HG02970 (cell line): Measurements from ENCODE around the gene CECR2.

ENCODE experiments used
- ATAC-seq: cut with Tn5 transposase; IDR thresholded peaks from one replicate; pipeline ENCODE4 v1.9.1; 2021; ENCODE audit warnings: mild to moderate bottlenecking, moderate library complexity, moderate number of reproducible peaks; ENCODE audit not compliant: unreplicated experiment, low FRiP score

Gene CECR2

DNA sequence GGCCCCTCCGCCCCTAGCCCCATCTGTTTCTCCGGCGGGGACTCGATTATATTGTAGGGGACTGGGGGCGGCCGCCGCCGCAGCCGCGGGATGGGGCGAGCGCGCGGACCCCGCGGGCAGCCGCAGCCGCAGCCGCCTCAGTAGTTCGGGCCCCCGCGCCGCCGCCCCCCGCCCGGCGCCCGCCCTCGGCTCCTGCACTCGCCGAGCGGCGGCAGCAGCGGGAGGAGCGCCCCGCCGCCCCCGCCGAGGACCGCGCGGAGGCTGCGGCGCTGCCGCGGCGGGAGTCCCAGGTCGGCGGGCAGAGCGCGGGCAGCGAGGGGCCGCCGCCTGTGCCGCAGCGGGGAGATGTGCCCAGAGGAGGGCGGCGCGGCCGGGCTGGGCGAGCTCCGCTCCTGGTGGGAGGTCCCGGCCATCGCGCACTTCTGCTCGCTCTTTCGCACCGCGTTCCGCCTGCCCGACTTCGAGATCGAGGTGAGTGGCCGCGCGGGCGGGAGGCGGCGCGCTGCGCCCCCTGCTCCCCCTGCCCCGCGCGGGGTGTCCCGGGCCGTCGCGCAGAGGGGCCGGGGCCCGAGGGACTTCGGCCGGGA, at the start of gene CECR2:
TSS of gene CECR2 (plus strand) at position 22 of the 587 bp plus-strand sequence. CDS start at position 346, 324 bp downstream.
- no peak for ATAC-seq

GRCh38 chr22:17319546-17319945, 49.7 kb upstream of the CECR2 start:
- ATAC-seq: no peak

DNA sequence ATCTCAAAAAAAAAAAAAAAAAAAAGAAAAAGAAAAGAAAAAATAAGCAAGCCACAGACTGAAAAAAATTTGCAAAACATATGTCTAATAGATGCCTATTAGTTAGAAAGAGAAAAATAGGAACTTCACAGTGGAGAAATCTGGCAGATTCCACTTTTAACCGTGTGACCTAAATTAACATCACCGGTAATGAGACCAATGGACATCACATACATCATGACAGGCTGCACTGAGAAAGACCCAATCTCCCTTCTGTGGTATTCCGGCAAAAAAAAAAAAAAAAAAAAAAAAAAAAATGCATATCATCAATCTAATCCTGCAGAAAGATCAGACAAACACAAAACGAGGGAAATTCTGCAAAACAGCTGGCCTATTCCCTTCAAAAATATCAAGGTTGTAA, 46.7 kb upstream of the CECR2 start:
- ATAC-seq: no peak

GRCh38 chr22:17331690-17332089, 37.6 kb upstream of the CECR2 start:
- no peak for ATAC-seq

DNA sequence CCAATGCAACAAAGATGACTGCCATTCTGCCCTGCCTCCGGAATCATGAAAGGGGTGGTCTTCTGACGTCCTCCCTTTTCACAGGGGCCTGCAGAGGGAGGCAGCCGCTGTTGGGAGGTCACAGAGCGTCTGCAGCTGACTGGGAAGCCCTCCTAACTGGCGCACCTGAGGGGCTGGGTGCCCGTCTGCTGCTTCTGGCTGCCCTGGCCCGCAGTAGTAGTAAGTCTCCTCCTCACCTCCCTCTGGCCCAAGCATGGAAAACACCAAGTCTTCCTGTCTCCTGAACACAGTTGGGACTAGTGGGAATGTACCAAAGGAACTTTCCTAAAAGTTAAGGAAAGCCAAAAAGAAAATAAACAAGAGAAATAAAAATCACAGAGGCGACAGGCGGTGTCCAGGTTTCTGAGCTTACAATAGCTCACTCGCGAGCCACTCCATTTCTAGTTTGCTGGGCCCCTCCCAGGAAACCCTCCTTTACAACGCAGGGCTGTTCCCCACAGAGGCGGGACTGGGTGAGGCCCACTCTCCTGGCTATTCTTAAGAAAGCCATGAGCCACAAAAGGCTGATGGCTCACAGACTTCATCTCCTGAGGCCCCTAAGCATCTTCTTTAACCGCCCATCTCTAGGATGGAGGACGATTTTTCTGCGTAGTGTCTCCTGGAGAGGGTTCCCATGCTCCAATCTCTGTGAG, 37.0 kb upstream of the CECR2 start:
- ATAC-seq: no peak

- ATAC-seq: no peak
These were observed 35.2 kb upstream of the CECR2 start for GRCh38 chr22:17334059-17334458.

DNA sequence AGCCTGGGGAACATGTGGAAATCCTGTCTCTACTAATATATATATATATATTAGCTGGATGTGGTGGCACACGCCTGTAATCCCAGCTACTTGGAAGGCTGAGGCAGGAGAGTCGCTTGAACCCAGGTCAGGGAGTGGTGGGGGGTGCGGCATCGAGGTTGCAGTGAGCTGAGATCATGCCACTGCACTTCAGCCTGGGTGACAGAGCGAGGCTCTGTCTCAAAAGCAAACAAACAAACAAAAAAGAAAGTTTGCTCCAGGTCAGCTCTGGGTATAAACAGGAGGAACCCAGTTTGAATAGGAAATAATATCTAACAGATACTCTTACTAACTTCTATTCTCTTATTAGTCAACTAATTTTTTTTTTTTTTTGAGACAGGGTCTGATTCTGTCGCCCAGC, 34.3 kb upstream of the CECR2 start:
- no peak for ATAC-seq

DNA sequence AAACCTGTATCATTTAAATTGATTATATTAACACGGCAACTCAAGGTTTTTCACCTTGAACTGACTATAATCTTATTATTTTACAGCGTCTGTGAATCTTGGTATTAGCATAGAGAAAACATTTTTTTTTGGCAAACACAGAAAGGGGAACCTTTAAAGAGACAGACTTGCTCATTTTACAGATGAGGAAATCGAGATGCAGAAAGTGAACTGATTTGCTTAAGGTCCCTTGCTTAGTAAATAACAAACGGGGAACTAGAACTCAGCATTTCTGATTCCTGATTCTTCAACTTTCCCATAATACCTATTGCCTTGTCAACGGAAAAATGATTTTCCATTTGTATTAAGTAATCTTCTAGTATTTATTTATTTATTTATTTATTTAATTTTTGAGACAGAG, 33.2 kb upstream of the CECR2 start:
- ATAC-seq: no peak

GRCh38 chr22:17337639-17338038, 31.6 kb upstream of the CECR2 start:
- no peak for ATAC-seq

- no peak for ATAC-seq
These were observed 30.1 kb upstream of the CECR2 start for GRCh38 chr22:17339095-17339693.

GRCh38 chr22:17342361-17342760, 26.9 kb upstream of the CECR2 start:
- no peak for ATAC-seq

DNA sequence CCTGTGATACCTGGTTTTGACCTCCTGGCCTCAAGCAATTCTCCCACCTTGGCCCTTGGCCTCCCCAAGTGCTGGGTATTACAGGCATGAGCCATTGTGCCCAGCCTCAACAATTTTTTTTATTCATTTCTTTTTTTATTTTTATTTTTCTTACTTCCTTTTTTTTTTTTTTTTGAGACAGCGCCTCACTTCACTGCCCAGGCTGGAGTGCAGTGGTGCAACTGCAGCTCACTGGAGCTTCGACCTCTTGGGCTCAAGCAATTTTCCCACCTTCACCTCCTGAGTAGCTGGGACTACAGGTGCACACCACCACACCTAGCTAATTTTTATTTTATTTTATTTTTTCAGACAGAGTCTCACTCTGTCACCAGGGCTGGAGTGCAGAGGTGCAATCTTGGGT, 25.5 kb upstream of the CECR2 start:
- ATAC-seq: no peak

- no peak for ATAC-seq
These were observed 22.7 kb upstream of the CECR2 start for GRCh38 chr22:17346578-17346977.

DNA sequence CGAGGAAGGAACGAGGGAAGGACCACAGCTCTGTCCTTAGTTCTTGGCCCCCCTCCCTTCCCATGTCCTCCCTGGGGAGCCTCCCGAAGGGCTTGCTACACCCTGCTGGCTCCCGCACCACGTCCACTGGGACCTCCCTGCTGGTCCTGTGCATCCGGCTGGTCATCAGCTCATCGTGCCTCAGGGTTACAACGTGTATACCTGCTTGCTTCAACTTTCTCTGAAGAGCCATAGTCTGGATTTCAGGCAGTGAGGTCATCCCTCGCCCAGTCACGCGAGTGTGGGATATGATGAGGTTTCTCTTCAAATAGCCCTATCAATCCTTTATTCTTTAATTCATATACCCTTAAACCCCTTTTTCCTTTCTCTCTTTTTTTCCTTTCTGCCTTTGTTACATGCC, 21.5 kb upstream of the CECR2 start:
- no peak for ATAC-seq

DNA sequence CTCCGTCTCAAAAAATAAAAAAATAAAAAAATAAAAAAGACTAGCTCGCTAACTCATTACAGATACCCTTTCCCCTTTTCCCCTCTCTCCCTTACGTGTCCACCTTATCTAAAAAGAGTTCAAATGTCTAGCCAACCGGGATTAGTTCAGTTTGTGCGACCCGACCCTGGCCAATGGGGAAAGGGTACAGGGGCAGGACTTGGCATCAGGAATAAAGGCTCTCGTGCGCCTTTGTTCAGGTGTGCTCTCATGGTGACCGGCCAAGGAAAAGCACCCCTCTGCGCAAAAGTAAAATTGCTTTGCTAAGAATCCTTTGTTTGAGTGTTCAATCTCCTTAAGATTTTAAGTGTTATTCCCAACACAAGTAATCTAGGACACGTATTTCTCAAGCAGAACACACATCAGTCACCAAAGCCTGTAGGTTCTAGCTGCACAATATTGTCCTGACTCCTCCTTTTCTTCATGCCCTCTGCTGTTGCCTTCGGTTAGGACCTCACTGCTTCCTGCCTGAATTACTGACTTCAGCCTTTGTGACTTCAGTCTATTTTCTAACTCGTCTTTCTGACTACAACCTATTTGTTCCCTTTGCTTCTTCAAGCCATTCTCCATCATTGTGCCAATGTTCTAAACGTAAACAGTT, 20.7 kb upstream of the CECR2 start:
- ATAC-seq: no peak

GRCh38 chr22:17349172-17349571, 20.1 kb upstream of the CECR2 start:
- no peak for ATAC-seq

- ATAC-seq: no peak
These were observed 19.0 kb upstream of the CECR2 start for GRCh38 chr22:17350292-17350691.

- no peak for ATAC-seq
These were observed 16.5 kb upstream of the CECR2 start for GRCh38 chr22:17352798-17353197.

GRCh38 chr22:17357688-17358087, 11.6 kb upstream of the CECR2 start:
- ATAC-seq: no peak

DNA sequence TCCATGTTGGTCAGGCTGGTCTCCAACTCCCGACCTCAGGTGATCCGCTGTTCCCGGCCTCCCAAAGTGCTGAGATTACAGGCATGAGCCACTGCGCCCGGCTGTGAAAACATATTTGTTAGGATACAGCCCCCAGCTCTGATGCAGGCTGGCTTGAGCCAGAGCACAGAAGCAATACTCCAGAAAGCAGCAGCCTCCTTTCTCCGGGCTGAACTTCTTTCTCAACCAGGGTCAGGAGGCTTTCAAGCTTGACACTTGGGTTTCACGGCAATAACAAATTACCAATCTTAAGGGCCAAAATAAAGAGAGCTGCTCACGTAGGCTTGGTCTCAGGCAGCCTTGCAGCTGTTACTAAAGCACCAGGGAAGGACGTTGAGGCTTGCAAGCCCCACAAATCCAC, 10.8 kb upstream of the CECR2 start:
- no peak for ATAC-seq

DNA sequence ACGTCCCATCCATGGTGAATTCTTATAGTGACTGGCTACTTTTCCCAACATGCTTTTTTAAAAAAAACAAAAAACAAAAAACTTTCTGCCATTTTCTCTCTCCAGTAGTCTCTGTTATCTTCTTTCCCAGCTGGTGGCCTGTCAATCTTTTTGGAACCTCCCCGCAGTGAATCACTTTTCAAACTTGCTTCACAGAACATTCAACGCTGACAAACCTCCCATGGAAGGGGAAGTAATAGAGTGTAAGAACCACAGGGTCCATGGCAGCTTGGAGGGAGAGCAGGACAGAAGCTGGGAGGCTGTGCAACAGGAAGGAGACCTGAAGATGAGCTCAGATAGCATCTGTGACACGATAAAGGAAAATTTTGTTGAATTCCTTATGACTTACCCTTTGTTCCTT, 9.8 kb upstream of the CECR2 start:
- ATAC-seq: no peak

DNA sequence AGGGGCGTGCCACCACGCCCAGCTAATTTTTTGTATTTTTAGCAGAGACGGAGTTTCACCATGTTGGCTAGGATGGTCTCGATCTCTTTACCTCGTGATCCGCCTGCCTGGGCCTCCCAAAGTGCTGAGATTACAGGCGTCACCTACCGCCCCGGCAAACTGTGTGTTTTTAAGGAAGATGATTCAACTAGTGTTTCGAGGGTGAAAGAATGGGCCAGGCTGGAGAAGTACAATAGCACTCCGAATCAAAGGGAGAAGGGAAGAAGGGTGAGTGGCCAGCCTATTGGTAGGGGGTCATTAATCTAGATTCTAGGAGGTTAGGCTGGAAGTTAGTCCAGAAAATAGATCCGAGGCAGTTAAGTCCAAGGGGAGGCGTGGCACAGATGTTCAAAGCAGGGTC, 2.9 kb upstream of the CECR2 start:
- ATAC-seq: no peak
